NCI-H446 treated with DMSO at 0.1 percent for 48 hours (cell line): ENCODE measurements around the gene DYNC2H1.
A peak's percentile ranks its signal among the peaks of the same experiment; 100 is the strongest.
"Not testable (repeated sequence)": the region's sequence is repeated elsewhere in the genome, so short reads cannot be mapped to it uniquely, and the experiment has no call there.

Experiments used
- DNase-seq: peaks from one replicate; lab custom pipeline; 2025; lab: John Stamatoyannopoulos, UW

DYNC2H1 gene

GRCh38 chr11:103141986-103142385, 32.8 kb downstream of the DYNC2H1 start:
- not testable (repeated sequence) for DNase-seq

GRCh38 chr11:103147627-103148026, 38.4 kb downstream of the DYNC2H1 start:
- DNase-seq = no peak

- no peak for DNase-seq
These were observed 48.3 kb downstream of the DYNC2H1 start for GRCh38 chr11:103157542-103157941.

GRCh38 chr11:103164093-103164796, 55.0 kb downstream of the DYNC2H1 start:
- DNase-seq = no peak

- DNase-seq = no peak
These were observed 57.9 kb downstream of the DYNC2H1 start for GRCh38 chr11:103167166-103167565.

GRCh38 chr11:103170865-103171264, 61.6 kb downstream of the DYNC2H1 start:
- DNase-seq = no peak

GRCh38 chr11:103175461-103176129, 66.4 kb downstream of the DYNC2H1 start:
- no peak for DNase-seq

- DNase-seq = no peak
These were observed 74.9 kb downstream of the DYNC2H1 start for GRCh38 chr11:103183981-103184611.

- DNase-seq = peak; percentile 40
These were observed 92.9 kb downstream of the DYNC2H1 start for GRCh38 chr11:103202048-103202651.

GRCh38 chr11:103210543-103210942, 101.3 kb downstream of the DYNC2H1 start:
- DNase-seq = no peak

- DNase-seq = no peak
These were observed 106.6 kb downstream of the DYNC2H1 start for GRCh38 chr11:103215812-103216211.

GRCh38 chr11:103220133-103220532, 110.9 kb downstream of the DYNC2H1 start:
- DNase-seq = no peak

GRCh38 chr11:103222806-103223205, 113.6 kb downstream of the DYNC2H1 start:
- DNase-seq = peak; percentile 19

- DNase-seq = no peak
These were observed 119.6 kb downstream of the DYNC2H1 start for GRCh38 chr11:103228807-103229206.

GRCh38 chr11:103234974-103235373, 125.7 kb downstream of the DYNC2H1 start:
- DNase-seq = no peak

- no peak for DNase-seq
These were observed 132.3 kb downstream of the DYNC2H1 start for GRCh38 chr11:103241574-103241973.

- DNase-seq = no peak
These were observed 144.9 kb downstream of the DYNC2H1 start for GRCh38 chr11:103254123-103254522.

GRCh38 chr11:103257360-103257759, 148.1 kb downstream of the DYNC2H1 start:
- DNase-seq = peak; percentile 7

- no peak for DNase-seq
These were observed 157.1 kb downstream of the DYNC2H1 start for GRCh38 chr11:103266167-103266831.

GRCh38 chr11:103272876-103273275, 163.7 kb downstream of the DYNC2H1 start:
- DNase-seq = no peak

GRCh38 chr11:103274025-103274424, 164.8 kb downstream of the DYNC2H1 start:
- no peak for DNase-seq

GRCh38 chr11:103279821-103280220, 170.6 kb downstream of the DYNC2H1 start:
- no peak for DNase-seq
